Measurements from ENCODE around the gene PLEKHM2. TPM values are rescaled to one million over a fixed set of nuclear protein-coding genes. Genes with fewer than 3 reads are reported as not detected.
A peak's percentile ranks its signal among the peaks of the same experiment; 100 is the strongest.

PLEKHM2 gene
- total RNA-seq, 1 experiment from 2014 or later = 45.9 TPM

- Histone ChIP-seq H4K8ac (replicated peaks; ENCODE audit: insufficient read length, low read depth, low read length) (no peak overlapping the region), H3K23me2 (ENCODE audit: insufficient read length, low read depth, low read length, poor library complexity, severe bottlenecking) (no peaks in the 10 kb centered on the region), H3K4me2 (ENCODE audit: insufficient read depth, insufficient read length, low read length) (no peak overlapping the region), H3K9ac (ENCODE audit: extremely low read depth, insufficient read length, low read length) (no peak overlapping the region), H2BK5ac (ENCODE audit: insufficient read length, low read length) (no peak overlapping the region), H3K27ac (ENCODE audit: insufficient read length, low read depth, low read length) (no peak overlapping the region), H4K5ac (ENCODE audit: insufficient read length, low read depth, low read length) (no peak overlapping the region), H3K14ac (ENCODE audit: insufficient read depth, low read length) (no peak overlapping the region), H3T11ph (ENCODE audit: low read length) (no peak overlapping the region), H3K4me1 (ENCODE audit: insufficient read depth, low read length) (no peaks in the 10 kb centered on the region), H3K79me2 (ENCODE audit: insufficient read depth, low read length) (no peaks in the 10 kb centered on the region), H3K9me3 (ENCODE audit: control insufficient read depth, low read depth, low read length) (no peaks in the 10 kb centered on the region), H3K18ac (ENCODE audit: insufficient read length, low read depth, low read length) (no peak overlapping the region), H3K56ac (ENCODE audit: insufficient read length, low read depth, low read length) (no peak overlapping the region), H2AK5ac (ENCODE audit: insufficient read length, low read length) (no peak overlapping the region), H2BK15ac (ENCODE audit: low read depth, low read length) (no peak overlapping the region), H2BK120ac (ENCODE audit: low read depth, low read length, poor library complexity, severe bottlenecking) (no peak overlapping the region), H4K20me1 (ENCODE audit: control insufficient read depth, insufficient read depth, insufficient read length) (no peaks in the 10 kb centered on the region), H2AFZ (ENCODE audit: low read length) (no peak overlapping the region), H3K27me3 (ENCODE audit: insufficient read depth, low read length) (no peaks in the 10 kb centered on the region), H3K79me1 (ENCODE audit: insufficient read depth, low read depth, low read length, poor library complexity, severe bottlenecking) (no peaks in the 10 kb centered on the region), H3K23ac (ENCODE audit: insufficient read length, low read depth, low read length) (no peak overlapping the region), H4K91ac (ENCODE audit: insufficient read length, low read depth, low read length) (no peak overlapping the region), H2BK20ac (ENCODE audit: low read depth, low read length, poor library complexity, severe bottlenecking) (no peak overlapping the region), H3K4ac (ENCODE audit: low read depth, low read length) (no peak overlapping the region), H2BK12ac (ENCODE audit: insufficient read length, low read depth, low read length) (no peak overlapping the region)
- H3K4me1 Mint-ChIP-seq = peaks cover 15 to 29% of the 10 kb centered on the region in 2 experiments
- no CpG with 5 or more reads among the region's 7 CpGs for WGBS (ENCODE audit: extremely low coverage, insufficient read length, low lambda C conversion rate)
- TF ChIP-seq, protein P1, sequence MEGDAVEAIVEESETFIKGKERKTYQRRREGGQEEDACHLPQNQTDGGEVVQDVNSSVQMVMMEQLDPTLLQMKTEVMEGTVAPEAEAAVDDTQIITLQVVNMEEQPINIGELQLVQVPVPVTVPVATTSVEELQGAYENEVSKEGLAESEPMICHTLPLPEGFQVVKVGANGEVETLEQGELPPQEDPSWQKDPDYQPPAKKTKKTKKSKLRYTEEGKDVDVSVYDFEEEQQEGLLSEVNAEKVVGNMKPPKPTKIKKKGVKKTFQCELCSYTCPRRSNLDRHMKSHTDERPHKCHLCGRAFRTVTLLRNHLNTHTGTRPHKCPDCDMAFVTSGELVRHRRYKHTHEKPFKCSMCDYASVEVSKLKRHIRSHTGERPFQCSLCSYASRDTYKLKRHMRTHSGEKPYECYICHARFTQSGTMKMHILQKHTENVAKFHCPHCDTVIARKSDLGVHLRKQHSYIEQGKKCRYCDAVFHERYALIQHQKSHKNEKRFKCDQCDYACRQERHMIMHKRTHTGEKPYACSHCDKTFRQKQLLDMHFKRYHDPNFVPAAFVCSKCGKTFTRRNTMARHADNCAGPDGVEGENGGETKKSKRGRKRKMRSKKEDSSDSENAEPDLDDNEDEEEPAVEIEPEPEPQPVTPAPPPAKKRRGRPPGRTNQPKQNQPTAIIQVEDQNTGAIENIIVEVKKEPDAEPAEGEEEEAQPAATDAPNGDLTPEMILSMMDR (conservative IDR thresholded peaks at IDR 0.05) = peak; percentile 54
- no peaks in the 10 kb centered on the region for H3K36me3 Mint-ChIP-seq (ENCODE audit: insufficient read depth in 1 of 3, low read depth in 3 of 3)
- no peak overlapping the region; a peak in 1 of 5 replicates for H3K4me3 Mint-ChIP-seq
- H3K27ac Mint-ChIP-seq = no peak overlapping the region
- H3K9me3 Mint-ChIP-seq = no peaks in the 10 kb centered on the region
- DNase-seq = no peak
- peaks cover 2% of the 10 kb centered on the region for H3K27me3 Mint-ChIP-seq (ENCODE audit: low read depth)
Measured at GRCh38 chr1:15739745-15740144, 55.6 kb downstream of the PLEKHM2 start.
